ENCODE measurements around the gene ZBTB16. TPM values are rescaled to one million over a fixed set of nuclear protein-coding genes. Genes with fewer than 3 reads are reported as not detected.

The ZBTB16 gene
- total RNA-seq, 1 donor from 2014 or later, result not detected

DNA sequence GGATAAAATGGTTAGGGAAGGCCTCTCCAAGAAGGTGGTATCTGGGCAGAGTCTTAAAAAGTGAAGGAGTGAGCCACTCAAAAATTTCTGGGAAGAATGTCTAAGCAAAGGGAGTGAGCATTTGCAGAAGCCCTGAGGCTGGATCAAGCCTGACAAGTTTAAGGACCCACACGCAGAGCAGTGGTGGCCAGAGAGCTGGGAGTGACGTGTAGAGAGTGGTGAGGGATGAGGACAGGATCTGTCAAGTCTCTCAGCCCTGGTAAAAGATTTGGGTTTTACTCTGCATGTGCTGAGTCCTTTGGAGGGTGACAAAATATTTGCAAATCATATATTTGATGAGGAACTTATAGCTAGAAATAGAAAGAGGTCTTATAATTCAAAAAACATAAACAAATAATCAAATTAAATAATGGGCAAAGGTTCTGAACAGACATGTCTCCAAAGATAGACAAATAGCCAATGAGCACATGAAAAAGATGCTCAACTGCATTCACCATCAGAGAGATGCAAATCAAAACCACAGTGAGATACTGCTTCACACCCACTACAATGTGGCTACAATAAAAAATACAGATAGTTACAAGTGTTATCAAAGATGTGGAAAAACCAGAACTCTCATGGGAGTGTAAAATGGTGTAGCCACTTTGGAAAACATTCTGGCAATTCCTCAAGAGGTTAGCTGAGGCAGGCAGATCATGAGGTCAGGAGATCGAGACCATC lies 129.5 kb downstream of the ZBTB16 start:
- H3K36me3 Mint-ChIP-seq, result no peaks in the 10 kb centered on the region
- H3K9me3 Mint-ChIP-seq, result peaks cover 15% of the 10 kb centered on the region
- no peaks in the 10 kb centered on the region for H3K4me1 Mint-ChIP-seq
- no peak overlapping the region for H3K4me3 Mint-ChIP-seq
- peaks cover 66% of the 10 kb centered on the region for H3K27me3 Mint-ChIP-seq (ENCODE audit: low read depth)
- no peak overlapping the region for H3K27ac Mint-ChIP-seq
- DNase-seq (ENCODE audit: low spot score in 2 of 2, unreplicated experiment in 2 of 2), result no peak
- TF ChIP-seq, protein P1, sequence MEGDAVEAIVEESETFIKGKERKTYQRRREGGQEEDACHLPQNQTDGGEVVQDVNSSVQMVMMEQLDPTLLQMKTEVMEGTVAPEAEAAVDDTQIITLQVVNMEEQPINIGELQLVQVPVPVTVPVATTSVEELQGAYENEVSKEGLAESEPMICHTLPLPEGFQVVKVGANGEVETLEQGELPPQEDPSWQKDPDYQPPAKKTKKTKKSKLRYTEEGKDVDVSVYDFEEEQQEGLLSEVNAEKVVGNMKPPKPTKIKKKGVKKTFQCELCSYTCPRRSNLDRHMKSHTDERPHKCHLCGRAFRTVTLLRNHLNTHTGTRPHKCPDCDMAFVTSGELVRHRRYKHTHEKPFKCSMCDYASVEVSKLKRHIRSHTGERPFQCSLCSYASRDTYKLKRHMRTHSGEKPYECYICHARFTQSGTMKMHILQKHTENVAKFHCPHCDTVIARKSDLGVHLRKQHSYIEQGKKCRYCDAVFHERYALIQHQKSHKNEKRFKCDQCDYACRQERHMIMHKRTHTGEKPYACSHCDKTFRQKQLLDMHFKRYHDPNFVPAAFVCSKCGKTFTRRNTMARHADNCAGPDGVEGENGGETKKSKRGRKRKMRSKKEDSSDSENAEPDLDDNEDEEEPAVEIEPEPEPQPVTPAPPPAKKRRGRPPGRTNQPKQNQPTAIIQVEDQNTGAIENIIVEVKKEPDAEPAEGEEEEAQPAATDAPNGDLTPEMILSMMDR (IDR thresholded peaks at IDR 0.05; ENCODE audit: unreplicated experiment), result no peak

DNA sequence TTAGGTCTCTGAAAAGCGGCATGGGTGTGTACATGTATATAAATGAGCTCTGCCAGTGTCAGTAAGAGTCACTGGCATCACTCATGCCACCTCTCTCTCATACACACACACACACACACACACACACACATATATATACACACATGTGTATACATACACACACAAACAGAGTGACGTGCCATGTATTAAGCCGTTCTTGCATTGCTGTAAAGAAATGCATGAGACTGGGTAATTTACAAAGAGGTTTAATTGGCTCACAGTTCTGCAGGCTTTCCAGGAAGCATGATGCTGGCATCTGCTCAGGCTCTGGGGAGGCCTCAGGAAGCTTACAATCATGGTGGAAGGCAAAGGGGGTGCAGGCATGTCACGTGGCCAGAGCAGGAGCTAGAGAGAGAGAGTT lies 131.1 kb downstream of the ZBTB16 start:
- TF ChIP-seq, protein P1 (IDR thresholded peaks at IDR 0.05; ENCODE audit: unreplicated experiment), result no peak
- Mint-ChIP-seq H3K4me1 (peaks cover 12% of the 10 kb centered on the region), H3K4me3 (no peak overlapping the region), H3K27me3 (ENCODE audit: low read depth) (peaks cover 64% of the 10 kb centered on the region), H3K9me3 (peaks cover 15% of the 10 kb centered on the region), H3K27ac (no peak overlapping the region), H3K36me3 (no peaks in the 10 kb centered on the region)
- no peak for DNase-seq (ENCODE audit: low spot score in 2 of 2, unreplicated experiment in 2 of 2)

DNA sequence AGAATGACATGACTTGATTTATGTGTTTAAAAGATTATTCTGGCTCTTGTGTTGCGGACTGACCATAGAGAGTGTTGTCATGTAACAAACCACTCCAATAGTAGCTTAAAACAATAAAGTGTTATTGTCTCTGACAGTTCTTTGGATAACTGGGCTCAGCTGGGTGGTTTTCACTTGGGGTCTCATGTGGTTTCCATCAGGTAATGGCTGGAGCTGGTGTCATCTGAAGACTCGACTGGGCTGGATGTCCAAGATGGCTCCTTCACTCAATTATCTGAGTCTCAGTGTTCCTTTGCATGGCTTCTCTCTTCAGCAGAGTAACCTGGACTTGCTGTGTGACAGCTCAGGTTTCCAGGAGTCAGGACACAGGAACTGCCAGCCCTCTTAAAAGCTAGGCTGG lies 132.4 kb downstream of the ZBTB16 start:
- Mint-ChIP-seq H3K27ac (no peak overlapping the region), H3K4me1 (peaks cover 17% of the 10 kb centered on the region), H3K27me3 (ENCODE audit: low read depth) (peaks cover 54% of the 10 kb centered on the region), H3K4me3 (no peak overlapping the region), H3K9me3 (peaks cover 15% of the 10 kb centered on the region), H3K36me3 (no peaks in the 10 kb centered on the region)
- TF ChIP-seq, protein P1 (IDR thresholded peaks at IDR 0.05; ENCODE audit: unreplicated experiment), result no peak
- no peak for DNase-seq (ENCODE audit: low spot score in 2 of 2, unreplicated experiment in 2 of 2)

DNA sequence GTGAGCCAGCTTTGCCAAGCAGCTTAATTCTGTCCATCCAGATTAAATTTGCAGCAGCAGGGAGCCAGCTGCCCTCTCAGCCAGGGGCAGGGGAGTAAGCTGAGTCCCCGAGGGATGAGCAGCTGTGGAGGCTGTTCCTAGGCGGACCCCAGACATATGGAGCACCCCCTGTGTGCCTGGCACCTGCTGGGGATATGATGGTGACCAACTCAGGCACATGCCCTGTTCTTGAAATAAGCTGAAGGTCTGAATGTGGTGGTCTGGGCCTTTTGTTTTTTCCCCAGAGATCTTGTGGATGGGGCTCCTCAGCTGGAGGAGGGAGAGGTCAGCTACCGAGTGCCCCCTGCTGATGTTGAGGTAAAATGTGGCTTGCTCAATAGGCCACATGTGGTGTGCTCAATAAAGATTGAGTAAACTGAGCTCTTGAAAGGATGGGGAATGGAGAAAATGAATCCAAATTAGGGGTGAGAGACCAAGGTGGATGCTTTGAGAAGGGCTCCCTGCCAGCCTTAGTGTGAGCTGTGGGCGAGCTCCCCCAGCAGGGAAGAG lies 133.4 kb downstream of the ZBTB16 start:
- peaks cover 49% of the 10 kb centered on the region for H3K27me3 Mint-ChIP-seq (ENCODE audit: low read depth)
- no peak for DNase-seq (ENCODE audit: low spot score in 2 of 2, unreplicated experiment in 2 of 2)
- H3K9me3 Mint-ChIP-seq, result peaks cover 15% of the 10 kb centered on the region
- TF ChIP-seq, protein P1 (IDR thresholded peaks at IDR 0.05; ENCODE audit: unreplicated experiment), result no peak
- H3K27ac Mint-ChIP-seq, result no peak overlapping the region
- no peaks in the 10 kb centered on the region for H3K36me3 Mint-ChIP-seq
- H3K4me1 Mint-ChIP-seq, result peaks cover 26% of the 10 kb centered on the region
- no peak overlapping the region for H3K4me3 Mint-ChIP-seq

DNA sequence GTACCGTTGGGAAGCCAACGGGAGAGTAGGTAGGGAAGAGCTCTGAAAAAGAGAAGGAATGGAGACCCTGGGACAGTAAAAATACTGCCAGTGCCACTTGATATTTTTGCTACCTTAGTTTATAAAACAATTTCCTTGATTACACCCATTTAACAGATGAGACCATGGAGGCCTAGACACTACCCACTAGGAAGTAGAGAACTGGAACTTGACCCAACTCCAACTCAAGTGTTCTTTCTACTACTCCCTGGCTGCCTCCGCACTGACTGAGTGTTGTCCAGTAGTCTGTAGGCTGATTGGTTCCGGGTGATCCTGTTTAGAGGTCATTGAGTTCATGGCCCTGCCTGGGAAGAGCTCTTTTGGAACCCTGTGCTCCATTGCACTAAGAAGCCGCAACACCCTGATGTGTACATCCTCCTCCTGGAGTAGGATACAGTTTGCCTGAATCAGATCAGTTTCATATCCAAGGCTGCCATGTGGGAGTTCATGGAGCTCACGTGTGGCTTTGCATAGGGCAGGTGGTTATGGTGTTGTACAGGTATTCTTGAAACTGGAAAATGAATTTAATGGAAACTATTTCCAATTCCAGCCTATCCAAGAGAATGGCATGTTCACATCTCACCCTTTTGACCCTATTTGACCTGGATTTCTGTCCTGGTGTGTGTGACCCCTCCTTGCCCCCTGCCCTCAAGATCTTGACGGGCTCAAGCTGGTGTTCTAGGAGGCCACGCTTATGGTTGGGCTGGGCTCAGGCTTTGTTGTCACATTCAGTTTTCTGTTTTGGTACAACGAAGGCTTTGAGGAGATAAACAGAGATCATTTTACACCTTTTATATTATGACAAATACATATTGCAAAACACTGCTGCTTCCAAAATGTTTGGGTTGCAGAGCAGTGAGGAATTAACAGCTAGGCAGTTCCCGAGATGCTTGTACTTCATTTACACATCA lies 134.5 kb downstream of the ZBTB16 start:
- Mint-ChIP-seq H3K27ac (no peak overlapping the region), H3K36me3 (no peaks in the 10 kb centered on the region), H3K4me1 (peaks cover 34% of the 10 kb centered on the region), H3K27me3 (ENCODE audit: low read depth) (peaks cover 40% of the 10 kb centered on the region), H3K9me3 (peaks cover 15% of the 10 kb centered on the region), H3K4me3 (no peak overlapping the region)
- DNase-seq (ENCODE audit: low spot score in 2 of 2, unreplicated experiment in 2 of 2), result no peak
- TF ChIP-seq, protein P1 (IDR thresholded peaks at IDR 0.05; ENCODE audit: unreplicated experiment), result no peak

Measured in mesothelial cell of epicardium (in vitro differentiated cells).